ENCODE data around the gene CCDC138. TPM values are rescaled to one million over a fixed set of nuclear protein-coding genes. Genes with fewer than 3 reads are reported as not detected.

The CCDC138 gene
- polyA plus RNA-seq, 1 donor from 2014 or later, result 19.0 TPM

DNA sequence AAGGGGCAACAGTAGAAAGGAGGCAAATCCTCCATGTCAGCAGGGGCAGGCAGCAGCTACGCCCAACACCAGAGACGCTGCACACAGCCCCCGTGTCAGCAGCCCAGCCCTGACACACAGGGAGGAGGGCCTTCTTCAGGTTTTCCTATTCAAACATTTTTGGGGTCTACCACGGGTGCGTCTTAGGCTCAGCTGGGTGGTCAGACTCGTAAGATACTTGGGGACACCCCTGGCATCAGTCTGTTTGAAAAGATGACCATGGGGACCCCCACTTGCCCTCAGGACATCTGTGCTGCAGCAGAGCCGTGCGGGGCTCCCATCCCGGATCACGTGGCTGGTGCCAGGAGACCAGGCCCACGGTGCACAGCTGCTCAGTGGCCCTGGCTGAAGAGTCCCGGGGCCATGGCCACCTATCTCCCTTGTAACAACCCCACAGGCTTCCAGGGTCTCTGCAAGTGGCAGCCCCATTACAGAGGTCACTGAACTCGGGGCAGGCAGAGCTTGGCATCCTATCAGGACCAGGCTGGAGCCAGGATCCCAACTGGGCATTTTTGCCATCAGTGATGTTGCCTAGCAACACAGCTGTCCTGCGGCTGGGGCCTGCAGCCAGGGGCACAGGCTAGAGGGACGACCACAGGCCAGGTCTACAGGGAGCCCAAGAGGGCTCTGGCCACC is 120.0 kb downstream of the CCDC138 start:
- Histone ChIP-seq H4K20me1 (ENCODE audit: insufficient read depth) (no peaks in the 10 kb centered on the region), H2AFZ (ENCODE audit: low read depth, low read length) (no peak overlapping the region), H3K4me2 (ENCODE audit: low read length) (no peak overlapping the region), H3K9me2 (ENCODE audit: insufficient read depth, low read length) (no peaks in the 10 kb centered on the region), H3K9ac (ENCODE audit: low read length) (no peak overlapping the region), H3K9me3 (ENCODE audit: low read length) (no peaks in the 10 kb centered on the region), H3F3A (ENCODE audit: insufficient read depth, low read length, poor library complexity, severe bottlenecking) (no peaks in the 10 kb centered on the region), H3K27me3 (ENCODE audit: insufficient read depth, low read depth, low read length) (no peaks in the 10 kb centered on the region), H3K79me2 (replicated peaks; ENCODE audit: insufficient read depth, low read length) (no peaks in the 10 kb centered on the region), H3K4me3 (ENCODE audit: low read length) (no peak overlapping the region), H3K36me3 (ENCODE audit: insufficient read depth, low read length) (no peaks in the 10 kb centered on the region), H3K27ac (ENCODE audit: low read length) (no peak overlapping the region)
- TF ChIP-seq EP300 (conservative IDR thresholded peaks at IDR 0.05; ENCODE audit: poor library complexity, severe bottlenecking), result no peak
- no peak for TF ChIP-seq MXI1 (conservative IDR thresholded peaks at IDR 0.05; ENCODE audit: poor library complexity, severe bottlenecking)
- TF ChIP-seq REST (IDR thresholded peaks at IDR 0.05; ENCODE audit: borderline replicate concordance), result no peak
- no peak for TF ChIP-seq POLR2AphosphoS5 (IDR thresholded peaks at IDR 0.05)
- TF ChIP-seq SMC3 (conservative IDR thresholded peaks at IDR 0.05; ENCODE audit: poor library complexity), result no peak

- no peaks in the 10 kb centered on the region for H3K9me3 ChIP-seq (ENCODE audit: low read length)
- H2AFZ ChIP-seq (ENCODE audit: low read depth, low read length), result no peak overlapping the region
- no peak overlapping the region for H3K4me3 ChIP-seq (ENCODE audit: low read length)
- H3K27me3 ChIP-seq (ENCODE audit: insufficient read depth, low read depth, low read length), result no peaks in the 10 kb centered on the region
- H3K4me2 ChIP-seq (ENCODE audit: low read length), result no peak overlapping the region
- no peaks in the 10 kb centered on the region for H3K79me2 ChIP-seq (replicated peaks; ENCODE audit: insufficient read depth, low read length)
- no peaks in the 10 kb centered on the region for H4K20me1 ChIP-seq (ENCODE audit: insufficient read depth)
- no peak overlapping the region for H3K9ac ChIP-seq (ENCODE audit: low read length)
- H3K9me2 ChIP-seq (ENCODE audit: insufficient read depth, low read length), result no peaks in the 10 kb centered on the region
- TF ChIP-seq SMC3 (conservative IDR thresholded peaks at IDR 0.05; ENCODE audit: poor library complexity), result no peak
- no peak for TF ChIP-seq MXI1 (conservative IDR thresholded peaks at IDR 0.05; ENCODE audit: poor library complexity, severe bottlenecking)
- TF ChIP-seq EP300 (conservative IDR thresholded peaks at IDR 0.05; ENCODE audit: poor library complexity, severe bottlenecking), result no peak
- no peak for TF ChIP-seq RAD21 (conservative IDR thresholded peaks at IDR 0.05)
- no peak for TF ChIP-seq EZH2 (IDR thresholded peaks at IDR 0.05; ENCODE audit: borderline replicate concordance, insufficient read depth, low read length, poor library complexity, severe bottlenecking)
- TF ChIP-seq POLR2AphosphoS5 (IDR thresholded peaks at IDR 0.05), result no peak
- TF ChIP-seq CTCF (IDR thresholded peaks at IDR 0.05; ENCODE audit: poor library complexity, severe bottlenecking), result no peak
- TF ChIP-seq REST (IDR thresholded peaks at IDR 0.05; ENCODE audit: borderline replicate concordance), result no peak
- TF ChIP-seq TAF1 (IDR thresholded peaks at IDR 0.05; ENCODE audit: low read depth), result no peak
- H3K36me3 ChIP-seq (ENCODE audit: insufficient read depth, low read length), result no peaks in the 10 kb centered on the region
- H3F3A ChIP-seq (ENCODE audit: insufficient read depth, low read length, poor library complexity, severe bottlenecking), result no peaks in the 10 kb centered on the region
- no peak overlapping the region for H3K27ac ChIP-seq (ENCODE audit: low read length)
These were observed 121.5 kb downstream of the CCDC138 start for GRCh38 chr2:108907822-108908712.
